GM23338 (cell line): Measurements from ENCODE around the gene IGSF21. TPM values are rescaled to one million over a fixed set of nuclear protein-coding genes. Genes with fewer than 3 reads are reported as not detected.

Experiments used
- ATAC-seq: fragments of 200-7000 bp; cut with Tn5 transposase; 3 replicates; pipeline ENCODE4 v1.9.1; 2020
- DNase-seq: peaks from one replicate; pipeline ENCODE4 v3.0.0-alpha.2; 2015; ENCODE audit warnings: low spot score
- H2AFZ ChIP-seq: fragments of 200-600 bp; sonication (generic); 2 replicates; pipeline ENCODE4 v1.8.0; 2016; ENCODE audit warnings: antibody characterized with exemption, mild to moderate bottlenecking, moderate library complexity
- H3F3A ChIP-seq: fragments of 200-600 bp; sonication (generic); replicated peaks from 2 replicates; pipeline ENCODE4 v1.8.0; 2017; ENCODE audit warnings: antibody characterized with exemption, mixed run types, low read depth
- H3K27ac ChIP-seq: fragments of 200-600 bp; sonication (generic); 2 replicates; pipeline ENCODE4 v1.6.1; 2016; ENCODE audit warnings: low read depth
- H3K27me3 ChIP-seq: fragments of 200-600 bp; sonication (generic); 2 replicates; pipeline ENCODE4 v1.8.0; 2016; ENCODE audit warnings: mild to moderate bottlenecking, mixed run types, moderate library complexity; ENCODE audit not compliant: insufficient read depth
- H3K36me3 ChIP-seq: fragments of 200-600 bp; sonication (generic); 2 replicates; pipeline ENCODE4 v1.8.0; 2016; ENCODE audit warnings: mild to moderate bottlenecking; ENCODE audit not compliant: insufficient read depth
- H3K4me1 ChIP-seq: fragments of 200-600 bp; sonication (generic); 2 replicates; pipeline ENCODE4 v1.8.0; 2016; ENCODE audit warnings: mild to moderate bottlenecking, moderate library complexity; ENCODE audit not compliant: insufficient read depth
- H3K4me2 ChIP-seq: fragments of 200-600 bp; sonication (generic); 2 replicates; pipeline ENCODE4 v1.7.1; 2017; ENCODE audit warnings: mixed run types
- H3K4me3 ChIP-seq: fragments of 200-600 bp; sonication (generic); 2 replicates; pipeline ENCODE4 v1.6.1; 2016; ENCODE audit warnings: mixed run types
- H3K79me2 ChIP-seq: fragments of 200-600 bp; sonication (generic); replicated peaks from 2 replicates; pipeline ENCODE4 v1.8.0; 2017; ENCODE audit warnings: mild to moderate bottlenecking; ENCODE audit not compliant: insufficient read depth
- H3K9me2 ChIP-seq: fragments of 200-600 bp; sonication (generic); 2 replicates; pipeline ENCODE4 v1.8.0; 2017; ENCODE audit not compliant: insufficient read depth
- H4K20me1 ChIP-seq: fragments of 200-600 bp; sonication (generic); replicated peaks from 2 replicates; pipeline ENCODE4 v1.8.0; 2017; ENCODE audit warnings: mild to moderate bottlenecking; ENCODE audit not compliant: insufficient read depth
- H3K27ac Mint-ChIP-seq: 2 replicates; pipeline ENCODE4 v1.8.0; 2020; ENCODE audit warnings: inconsistent platforms, mild to moderate bottlenecking, moderate library complexity, mixed read lengths
- H3K27me3 Mint-ChIP-seq: 3 replicates; pipeline ENCODE4 v1.8.0; 2022; ENCODE audit warnings: low read depth, mild to moderate bottlenecking, moderate library complexity, mixed read lengths, inconsistent platforms; ENCODE audit not compliant: insufficient read depth, poor library complexity
- H3K36me3 Mint-ChIP-seq: 3 replicates; pipeline ENCODE4 v1.8.0; 2021; ENCODE audit warnings: low read depth, mild to moderate bottlenecking, inconsistent platforms, moderate library complexity, mixed read lengths
- H3K4me1 Mint-ChIP-seq: 3 replicates; pipeline ENCODE4 v1.8.0; 2020; ENCODE audit warnings: mild to moderate bottlenecking, inconsistent platforms, mixed read lengths
- H3K4me3 Mint-ChIP-seq: 3 replicates; pipeline ENCODE4 v1.8.0; 2021; ENCODE audit warnings: moderate library complexity, mild to moderate bottlenecking, inconsistent platforms, mixed read lengths
- H3K9me3 Mint-ChIP-seq: 3 replicates; pipeline ENCODE4 v1.8.0; 2020; ENCODE audit warnings: moderate library complexity, mild to moderate bottlenecking, inconsistent platforms, mixed read lengths
- CREB1 ChIP-seq: fragments of 250-450 bp; sonication (Bioruptor Pico); IDR thresholded peaks from 2 replicates; pipeline ENCODE4 v1.5.0; 2020; ENCODE audit warnings: low read depth, mild to moderate bottlenecking, moderate library complexity
- ETS1 ChIP-seq: IDR thresholded peaks from 2 replicates; pipeline ENCODE4 v1.6.1; 2016; ENCODE audit warnings: antibody characterized with exemption
- JUNB ChIP-seq: IDR thresholded peaks from one replicate; pipeline ENCODE4 v1.6.1; 2016; ENCODE audit warnings: antibody characterized with exemption; ENCODE audit not compliant: unreplicated experiment
- NANOG ChIP-seq: IDR thresholded peaks from 2 replicates; pipeline ENCODE4 v1.6.1; 2016; ENCODE audit warnings: antibody characterized with exemption, borderline replicate concordance
- REST ChIP-seq: IDR thresholded peaks from one replicate; pipeline ENCODE4 v1.6.1; 2018; ENCODE audit warnings: antibody characterized with exemption; ENCODE audit not compliant: unreplicated experiment
- STAT1 ChIP-seq: IDR thresholded peaks from one replicate; pipeline ENCODE4 v1.6.1; 2016; ENCODE audit warnings: antibody characterized with exemption; ENCODE audit not compliant: unreplicated experiment
- ZNF114 ChIP-seq: fragments of 250-450 bp; sonication (Bioruptor Pico); IDR thresholded peaks from 2 replicates; pipeline ENCODE4 v1.5.0; 2020; ENCODE audit warnings: mild to moderate bottlenecking, moderate library complexity
- ZNF331 ChIP-seq: fragments of 250-450 bp; sonication (Bioruptor Pico); IDR thresholded peaks from 2 replicates; pipeline ENCODE4 v1.5.0; 2020; ENCODE audit warnings: low read depth, mild to moderate bottlenecking, moderate library complexity
- polyA plus RNA-seq: library from polyadenylated mRNA; unstranded; fragments of >200 nt; fragmentation: Nextera tagmentation; extraction: Ambion mirVana; gene quantifications from 2 replicates; pipeline ENCODE4 v1.2.1, GENCODE V29; 2016
- total RNA-seq: library from RNA; depleted of rRNA; stranded (reverse); fragments of >200 nt; shearing (Covaris generic); gene quantifications from 2 replicates; pipeline ENCODE4 v1.2.3, GENCODE V29; 2014
- TF ChIP-seq, protein P1 (sequence below), 2 experiments: fragments of 200-600 bp in 1 of 2; sonication (generic) in 1 of 2; conservative IDR thresholded peaks; 2 replicates each; pipeline versions ENCODE4 v1.5.1 to v1.6.1; 2016 to 2017; ENCODE audit warnings: antibody characterized with exemption in 2 of 2, low read depth in 2 of 2, mild to moderate bottlenecking in 2 of 2, moderate library complexity in 1 of 2
- TF ChIP-seq, protein P2 (sequence below): fragments of 250-450 bp; sonication (Bioruptor Pico); IDR thresholded peaks from 2 replicates; pipeline ENCODE4 v1.5.0; 2020; ENCODE audit warnings: mild to moderate bottlenecking, moderate library complexity

IGSF21 gene
- total and polyA plus RNA-seq, 2 experiments from 2014 or later = 15.6 to 15.7 TPM

- no peak for TF ChIP-seq JUNB
These were observed 137.2 kb downstream of the IGSF21 start (continued) for GRCh38 chr1:18244762-18245161.

DNA sequence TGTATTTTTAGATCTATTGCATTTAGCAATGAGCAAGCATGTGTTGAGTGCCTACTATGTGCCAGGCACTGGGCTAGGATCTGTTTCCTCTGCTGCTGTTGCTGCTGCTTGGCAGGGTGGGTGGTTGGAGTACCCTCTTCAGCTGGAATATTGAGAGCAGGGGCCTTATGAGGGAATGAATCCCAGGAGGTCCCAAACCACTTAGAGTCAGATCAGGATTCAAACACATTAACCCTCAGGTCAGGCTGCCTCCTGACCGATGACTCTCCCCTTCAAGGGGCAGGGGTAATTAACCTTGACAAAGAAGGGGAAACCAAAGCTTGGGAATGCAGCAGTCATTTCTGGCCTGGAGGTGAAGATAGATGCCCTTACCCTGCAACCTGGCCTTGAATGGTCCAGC is 138.0 kb downstream of the IGSF21 start:
- DNase-seq (no peak), ATAC-seq (no peak)
- H3K4me3 ChIP-seq = no peak overlapping the region
- 0 out of 2 replicates have a peak, but pooled peaks cover 3% of the 10 kb centered on the region for H3K4me1 ChIP-seq
- peaks cover under 1% of the 10 kb centered on the region; the same call in 2 of the 3 replicates for H3K36me3 Mint-ChIP-seq
- H3K36me3 ChIP-seq = no peaks in the 10 kb centered on the region
- no peak for TF ChIP-seq REST
- TF ChIP-seq ZNF114 (CRISPR knock-in tag) = no peak
- TF ChIP-seq ETS1 = no peak
- TF ChIP-seq, protein P1, sequence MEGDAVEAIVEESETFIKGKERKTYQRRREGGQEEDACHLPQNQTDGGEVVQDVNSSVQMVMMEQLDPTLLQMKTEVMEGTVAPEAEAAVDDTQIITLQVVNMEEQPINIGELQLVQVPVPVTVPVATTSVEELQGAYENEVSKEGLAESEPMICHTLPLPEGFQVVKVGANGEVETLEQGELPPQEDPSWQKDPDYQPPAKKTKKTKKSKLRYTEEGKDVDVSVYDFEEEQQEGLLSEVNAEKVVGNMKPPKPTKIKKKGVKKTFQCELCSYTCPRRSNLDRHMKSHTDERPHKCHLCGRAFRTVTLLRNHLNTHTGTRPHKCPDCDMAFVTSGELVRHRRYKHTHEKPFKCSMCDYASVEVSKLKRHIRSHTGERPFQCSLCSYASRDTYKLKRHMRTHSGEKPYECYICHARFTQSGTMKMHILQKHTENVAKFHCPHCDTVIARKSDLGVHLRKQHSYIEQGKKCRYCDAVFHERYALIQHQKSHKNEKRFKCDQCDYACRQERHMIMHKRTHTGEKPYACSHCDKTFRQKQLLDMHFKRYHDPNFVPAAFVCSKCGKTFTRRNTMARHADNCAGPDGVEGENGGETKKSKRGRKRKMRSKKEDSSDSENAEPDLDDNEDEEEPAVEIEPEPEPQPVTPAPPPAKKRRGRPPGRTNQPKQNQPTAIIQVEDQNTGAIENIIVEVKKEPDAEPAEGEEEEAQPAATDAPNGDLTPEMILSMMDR (conservative IDR thresholded peaks at IDR 0.05; ENCODE audit: low read depth in 2 of 2) = no peak
- TF ChIP-seq, protein P2, sequence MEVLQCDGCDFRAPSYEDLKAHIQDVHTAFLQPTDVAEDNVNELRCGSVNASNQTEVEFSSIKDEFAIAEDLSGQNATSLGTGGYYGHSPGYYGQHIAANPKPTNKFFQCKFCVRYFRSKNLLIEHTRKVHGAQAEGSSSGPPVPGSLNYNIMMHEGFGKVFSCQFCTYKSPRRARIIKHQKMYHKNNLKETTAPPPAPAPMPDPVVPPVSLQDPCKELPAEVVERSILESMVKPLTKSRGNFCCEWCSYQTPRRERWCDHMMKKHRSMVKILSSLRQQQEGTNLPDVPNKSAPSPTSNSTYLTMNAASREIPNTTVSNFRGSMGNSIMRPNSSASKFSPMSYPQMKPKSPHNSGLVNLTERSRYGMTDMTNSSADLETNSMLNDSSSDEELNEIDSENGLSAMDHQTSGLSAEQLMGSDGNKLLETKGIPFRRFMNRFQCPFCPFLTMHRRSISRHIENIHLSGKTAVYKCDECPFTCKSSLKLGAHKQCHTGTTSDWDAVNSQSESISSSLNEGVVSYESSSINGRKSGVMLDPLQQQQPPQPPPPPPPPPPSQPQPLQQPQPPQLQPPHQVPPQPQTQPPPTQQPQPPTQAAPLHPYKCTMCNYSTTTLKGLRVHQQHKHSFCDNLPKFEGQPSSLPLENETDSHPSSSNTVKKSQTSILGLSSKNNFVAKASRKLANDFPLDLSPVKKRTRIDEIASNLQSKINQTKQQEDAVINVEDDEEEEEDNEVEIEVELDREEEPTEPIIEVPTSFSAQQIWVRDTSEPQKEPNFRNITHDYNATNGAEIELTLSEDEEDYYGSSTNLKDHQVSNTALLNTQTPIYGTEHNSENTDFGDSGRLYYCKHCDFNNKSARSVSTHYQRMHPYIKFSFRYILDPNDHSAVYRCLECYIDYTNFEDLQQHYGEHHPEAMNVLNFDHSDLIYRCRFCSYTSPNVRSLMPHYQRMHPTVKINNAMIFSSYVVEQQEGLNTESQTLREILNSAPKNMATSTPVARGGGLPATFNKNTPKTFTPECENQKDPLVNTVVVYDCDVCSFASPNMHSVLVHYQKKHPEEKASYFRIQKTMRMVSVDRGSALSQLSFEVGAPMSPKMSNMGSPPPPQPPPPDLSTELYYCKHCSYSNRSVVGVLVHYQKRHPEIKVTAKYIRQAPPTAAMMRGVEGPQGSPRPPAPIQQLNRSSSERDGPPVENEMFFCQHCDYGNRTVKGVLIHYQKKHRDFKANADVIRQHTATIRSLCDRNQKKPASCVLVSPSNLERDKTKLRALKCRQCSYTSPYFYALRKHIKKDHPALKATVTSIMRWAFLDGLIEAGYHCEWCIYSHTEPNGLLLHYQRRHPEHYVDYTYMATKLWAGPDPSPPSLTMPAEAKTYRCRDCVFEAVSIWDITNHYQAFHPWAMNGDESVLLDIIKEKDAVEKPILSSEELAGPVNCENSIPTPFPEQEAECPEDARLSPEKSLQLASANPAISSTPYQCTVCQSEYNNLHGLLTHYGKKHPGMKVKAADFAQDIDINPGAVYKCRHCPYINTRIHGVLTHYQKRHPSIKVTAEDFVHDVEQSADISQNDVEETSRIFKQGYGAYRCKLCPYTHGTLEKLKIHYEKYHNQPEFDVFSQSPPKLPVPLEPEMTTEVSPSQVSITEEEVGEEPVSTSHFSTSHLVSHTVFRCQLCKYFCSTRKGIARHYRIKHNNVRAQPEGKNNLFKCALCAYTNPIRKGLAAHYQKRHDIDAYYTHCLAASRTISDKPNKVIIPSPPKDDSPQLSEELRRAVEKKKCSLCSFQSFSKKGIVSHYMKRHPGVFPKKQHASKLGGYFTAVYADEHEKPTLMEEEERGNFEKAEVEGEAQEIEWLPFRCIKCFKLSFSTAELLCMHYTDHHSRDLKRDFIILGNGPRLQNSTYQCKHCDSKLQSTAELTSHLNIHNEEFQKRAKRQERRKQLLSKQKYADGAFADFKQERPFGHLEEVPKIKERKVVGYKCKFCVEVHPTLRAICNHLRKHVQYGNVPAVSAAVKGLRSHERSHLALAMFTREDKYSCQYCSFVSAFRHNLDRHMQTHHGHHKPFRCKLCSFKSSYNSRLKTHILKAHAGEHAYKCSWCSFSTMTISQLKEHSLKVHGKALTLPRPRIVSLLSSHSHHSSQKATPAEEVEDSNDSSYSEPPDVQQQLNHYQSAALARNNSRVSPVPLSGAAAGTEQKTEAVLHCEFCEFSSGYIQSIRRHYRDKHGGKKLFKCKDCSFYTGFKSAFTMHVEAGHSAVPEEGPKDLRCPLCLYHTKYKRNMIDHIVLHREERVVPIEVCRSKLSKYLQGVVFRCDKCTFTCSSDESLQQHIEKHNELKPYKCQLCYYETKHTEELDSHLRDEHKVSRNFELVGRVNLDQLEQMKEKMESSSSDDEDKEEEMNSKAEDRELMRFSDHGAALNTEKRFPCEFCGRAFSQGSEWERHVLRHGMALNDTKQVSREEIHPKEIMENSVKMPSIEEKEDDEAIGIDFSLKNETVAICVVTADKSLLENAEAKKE (CRISPR knock-in tag) = no peak
- no peak for TF ChIP-seq ZNF331 (CRISPR knock-in tag)
- TF ChIP-seq CREB1 = no peak
- TF ChIP-seq NANOG = no peak
- no peak for TF ChIP-seq STAT1
- TF ChIP-seq JUNB = no peak
- H3K9me3 Mint-ChIP-seq = no peaks in the 10 kb centered on the region; the same call in 2 of the 3 replicates
- peaks cover 5% of the 10 kb centered on the region for H3K4me1 Mint-ChIP-seq
- no peaks in the 10 kb centered on the region for H3K27me3 ChIP-seq
- H4K20me1 ChIP-seq = no peaks in the 10 kb centered on the region
- no peak overlapping the region for H3K27ac ChIP-seq
- 0 out of 2 replicates have a peak, but pooled peaks cover under 1% of the 10 kb centered on the region for H3K9me2 ChIP-seq
- no peak overlapping the region for H2AFZ ChIP-seq
- no peaks in the 10 kb centered on the region for H3K79me2 ChIP-seq
- no peak overlapping the region for H3K27ac Mint-ChIP-seq
- H3F3A ChIP-seq = no peaks in the 10 kb centered on the region
- H3K4me2 ChIP-seq = no peak overlapping the region
- H3K27me3 Mint-ChIP-seq = peaks cover 2% of the 10 kb centered on the region
- H3K4me3 Mint-ChIP-seq = no peak overlapping the region
